HG02884 (cell line): Measurements from ENCODE around the gene BROX.

ENCODE experiments used
- ATAC-seq: cut with Tn5 transposase; IDR thresholded peaks from one replicate; pipeline ENCODE4 v1.9.1; 2021; ENCODE audit warnings: mild to moderate bottlenecking, moderate library complexity; ENCODE audit not compliant: unreplicated experiment

The BROX gene

GRCh38 chr1:222769971-222770620, 57.7 kb downstream of the BROX start:
- no peak for ATAC-seq

GRCh38 chr1:222772996-222773379, 60.6 kb downstream of the BROX start:
- peak; percentile 91 for ATAC-seq

GRCh38 chr1:222777463-222777862, 65.1 kb downstream of the BROX start:
- ATAC-seq = no peak

- no peak for ATAC-seq
Observed at GRCh38 chr1:222777977-222778376, 65.6 kb downstream of the BROX start.

- ATAC-seq = no peak
Observed at GRCh38 chr1:222781251-222781650, 68.9 kb downstream of the BROX start.

GRCh38 chr1:222783051-222783450, 70.7 kb downstream of the BROX start:
- no peak for ATAC-seq

GRCh38 chr1:222784371-222784770, 72.0 kb downstream of the BROX start:
- no peak for ATAC-seq
